AG04449 (cell line): Measurements from ENCODE around the gene AFG3L2.

Source experiments
- CTCF ChIA-PET: fragments of 350-600 bp; formaldehyde crosslinking; extraction: SDS; loops from one replicate; lab custom pipeline; 2021; ENCODE audit warnings: antibody characterized with exemption; lab: Yijun Ruan, JAX
- POLR2A ChIA-PET: fragments of 400-600, 350-600 bp; formaldehyde crosslinking; extraction: SDS; loops from one replicate; lab custom pipeline; 2020; ENCODE audit warnings: antibody characterized with exemption, inconsistent platforms; lab: Yijun Ruan, JAX
- DNase-seq: peaks from one replicate; pipeline ENCODE4 v3.0.0-alpha.2; 2010; ENCODE audit warnings: low read depth, low spot score
- H3K4me3 ChIP-seq: 2 replicates; pipeline ENCODE4 v1.5.1; 2011; ENCODE audit warnings: low read depth, mild to moderate bottlenecking, control low read depth, low read length
- CTCF ChIP-seq: IDR thresholded peaks from one replicate; pipeline ENCODE4 v1.5.1; 2011; ENCODE audit warnings: mild to moderate bottlenecking, moderate library complexity, low read length, control low read depth, inconsistent platforms; ENCODE audit not compliant: insufficient read depth; ENCODE audit errors: missing control alignments

The AFG3L2 gene

GRCh38 chr18:12334863-12335262, 42.2 kb downstream of the AFG3L2 start:
- DNase-seq: no peak
- no peak overlapping the region for H3K4me3 ChIP-seq
- CTCF ChIA-PET: interaction anchor here (0.9 to 2.7 kb wide), 3 partner anchors 16 to 324 kb away, joined by 3 to 6 read pairs (median 5); no protein-coding TSS in a partner anchor
- TF ChIP-seq CTCF: no peak
- POLR2A ChIA-PET: no interaction called here

- ChIA-PET POLR2A (no interaction called here), CTCF (interaction anchor here (0.9 to 4.5 kb wide), 3 partner anchors 16 to 325 kb away, joined by 3 to 16 read pairs (median 6); no protein-coding TSS in a partner anchor)
- H3K4me3 ChIP-seq: no peak overlapping the region
- no peak for DNase-seq
- TF ChIP-seq CTCF: no peak
These were observed 42.6 kb downstream of the AFG3L2 start for GRCh38 chr18:12334366-12334808.

- no peak for TF ChIP-seq CTCF
- CTCF ChIA-PET: interaction anchor here (0.6 to 4.5 kb wide), 3 partner anchors 49 to 325 kb away, joined by 3 to 16 read pairs (median 6); no protein-coding TSS in a partner anchor
- POLR2A ChIA-PET: no interaction called here
- no peak overlapping the region for H3K4me3 ChIP-seq
- DNase-seq: no peak
These were observed 43.3 kb downstream of the AFG3L2 start for GRCh38 chr18:12333506-12334290.

- ChIA-PET CTCF (interaction anchor here (1.1 to 4.5 kb wide), 4 partner anchors 11 to 94 kb away, joined by 3 to 16 read pairs (median 4); no protein-coding TSS in a partner anchor), POLR2A (no interaction called here)
- no peak for DNase-seq
- H3K4me3 ChIP-seq: no peak overlapping the region
- TF ChIP-seq CTCF: no peak
These were observed 46.3 kb downstream of the AFG3L2 start for GRCh38 chr18:12330766-12331165.

GRCh38 chr18:12329125-12329698, 47.8 kb downstream of the AFG3L2 start:
- no peak for DNase-seq
- POLR2A ChIA-PET: interaction anchor here (1.1 kb wide), 1 partner anchor 22 kb away, joined by 3 read pairs; the partner anchor contains the start of gene TUBB6
- CTCF ChIA-PET: interaction anchor here (1.1 to 4.8 kb wide), 12 partner anchors 10 to 336 kb away, joined by 3 to 79 read pairs (median 8); no protein-coding TSS in a partner anchor

More at GRCh38 chr18:12329125-12329698, 47.8 kb downstream of the AFG3L2 start:
- H3K4me3 ChIP-seq: no peak overlapping the region
- no peak for TF ChIP-seq CTCF
